GM19455 (cell line): Measurements from ENCODE around the gene TTC16.
A peak's percentile ranks its signal among the peaks of the same experiment; 100 is the strongest.

Source experiments
- ATAC-seq: cut with Tn5 transposase; IDR thresholded peaks from one replicate; pipeline ENCODE4 v1.9.1; 2021; ENCODE audit not compliant: unreplicated experiment

Gene TTC16

GRCh38 chr9:127763918-127764384 lies 48.1 kb downstream of the TTC16 start:
- no peak for ATAC-seq

- ATAC-seq = no peak
Measured at GRCh38 chr9:127765418-127765817, 49.5 kb downstream of the TTC16 start.

DNA sequence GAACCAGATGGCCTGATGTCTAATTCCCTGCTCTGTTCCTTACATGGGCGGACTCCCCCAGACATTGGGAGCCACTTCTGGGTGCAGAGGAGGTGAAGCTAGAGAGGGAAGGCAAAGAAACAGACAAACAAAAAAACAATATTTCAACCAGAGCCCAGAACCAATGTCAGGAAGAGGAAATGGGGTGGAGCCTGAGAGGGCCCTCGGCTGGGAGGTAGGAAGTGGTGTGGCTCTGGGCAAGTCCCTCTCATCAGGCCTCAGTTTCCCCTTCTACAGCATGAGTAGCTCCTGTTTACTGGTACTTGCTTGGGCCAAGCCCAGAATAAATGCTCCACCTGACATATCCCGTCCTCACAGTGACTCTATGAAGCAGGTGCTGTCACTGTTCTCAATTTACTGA lies 51.5 kb downstream of the TTC16 start:
- no peak for ATAC-seq

DNA sequence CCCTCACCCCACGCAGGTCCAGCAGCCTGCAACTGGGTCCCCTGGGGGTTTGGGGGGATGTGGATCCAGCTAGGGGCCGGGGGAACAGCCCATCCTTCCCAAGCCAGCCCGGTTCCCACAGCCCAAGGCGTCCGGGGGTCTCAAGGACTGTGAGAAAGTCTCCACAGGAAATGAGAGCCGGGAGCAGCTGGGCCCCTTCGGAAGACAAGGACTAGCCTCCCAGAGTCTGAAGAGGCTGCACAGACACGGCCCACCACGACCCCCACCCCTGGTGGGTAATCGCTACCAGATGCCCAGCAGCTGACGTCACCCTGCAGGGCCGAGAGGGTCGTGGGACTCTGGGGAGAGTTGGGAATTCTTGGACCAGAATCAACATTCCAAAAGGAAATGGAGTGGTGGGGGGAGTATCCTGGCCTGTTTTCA lies 52.0 kb downstream of the TTC16 start:
- ATAC-seq = no peak

- ATAC-seq = no peak
Measured at GRCh38 chr9:127768698-127769097, 52.8 kb downstream of the TTC16 start.

GRCh38 chr9:127769101-127769500 lies 53.2 kb downstream of the TTC16 start:
- no peak for ATAC-seq

DNA sequence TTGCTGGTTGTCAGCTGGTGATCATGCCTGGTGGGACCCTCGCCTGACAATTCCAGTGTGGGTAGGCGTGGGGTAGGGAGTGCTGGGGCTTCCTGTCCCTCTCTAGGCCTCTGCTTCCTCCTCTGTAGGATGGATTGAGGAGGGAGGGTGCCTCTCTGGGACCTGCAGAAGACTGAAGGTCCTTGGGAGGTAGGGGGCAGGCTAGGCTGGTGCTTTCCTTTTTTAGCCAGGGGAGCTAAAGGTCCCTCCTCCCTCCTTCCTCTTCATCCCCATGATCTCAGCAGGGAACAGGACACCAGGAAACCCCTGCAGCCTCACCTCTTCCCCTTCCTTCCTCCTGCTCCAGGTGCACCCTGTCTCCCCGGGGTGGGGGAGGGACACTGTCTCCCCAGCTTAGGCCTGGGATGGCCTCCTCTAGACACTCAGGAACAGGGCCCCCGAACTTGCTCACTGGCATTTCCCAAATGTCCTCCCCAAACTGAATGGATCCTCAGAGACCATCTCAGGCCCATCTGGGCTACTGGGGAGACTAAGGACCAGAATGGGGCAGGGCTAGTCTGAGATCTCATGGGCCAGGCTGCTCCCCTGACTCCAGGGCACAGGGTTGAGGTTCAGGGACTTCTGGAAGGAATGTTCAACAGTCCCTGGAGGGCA lies 54.2 kb downstream of the TTC16 start:
- ATAC-seq = no peak

- ATAC-seq = no peak
Measured at GRCh38 chr9:127770583-127770904, 54.7 kb downstream of the TTC16 start.

GRCh38 chr9:127770905-127771569 lies 55.2 kb downstream of the TTC16 start:
- ATAC-seq = peak; percentile 83

- no peak for ATAC-seq
Measured at GRCh38 chr9:127771570-127772189, 55.8 kb downstream of the TTC16 start.

GRCh38 chr9:127772603-127773002 lies 56.7 kb downstream of the TTC16 start:
- no peak for ATAC-seq

- ATAC-seq = no peak
Measured at GRCh38 chr9:127773272-127773671, 57.4 kb downstream of the TTC16 start.

- no peak for ATAC-seq
Measured at GRCh38 chr9:127773981-127774380, 58.1 kb downstream of the TTC16 start.

DNA sequence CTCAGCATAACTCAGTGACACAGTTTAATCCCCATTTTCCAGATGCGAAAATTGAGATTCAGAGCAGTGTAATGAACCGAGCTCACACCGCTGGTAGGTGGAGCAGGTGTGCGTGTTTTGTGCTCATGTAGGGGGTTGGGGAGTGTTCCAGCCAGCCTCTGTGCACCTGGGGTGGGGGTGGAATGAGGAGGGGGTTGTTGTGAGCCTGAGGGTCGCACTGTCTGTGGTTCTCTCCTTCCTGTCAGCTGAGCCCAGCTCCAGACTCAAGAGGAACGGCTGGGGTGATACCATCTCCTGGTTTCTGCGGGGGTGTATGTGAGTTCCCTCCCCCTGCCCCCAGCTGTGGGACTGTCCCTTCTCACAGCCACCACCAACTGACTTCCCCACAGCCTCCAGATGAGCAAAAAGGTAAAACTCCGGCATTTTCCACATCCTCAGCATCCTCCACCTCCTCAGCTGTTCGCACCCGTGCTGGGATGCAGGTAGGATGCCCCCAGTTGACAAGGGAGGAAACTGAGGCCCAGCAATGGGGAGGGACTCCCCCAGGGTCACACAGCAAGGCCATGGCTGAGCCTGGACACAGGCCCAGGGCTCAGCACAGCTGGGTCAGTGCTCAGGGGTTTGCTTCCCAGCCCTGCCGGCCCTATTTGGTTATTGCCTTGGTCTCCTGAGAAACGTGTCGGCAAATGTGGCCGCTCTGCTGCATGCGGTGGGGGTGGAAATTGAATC lies 60.5 kb downstream of the TTC16 start:
- ATAC-seq = no peak

- no peak for ATAC-seq
Measured at GRCh38 chr9:127776924-127777289, 61.0 kb downstream of the TTC16 start.

- no peak for ATAC-seq
Measured at GRCh38 chr9:127777368-127777980, 61.6 kb downstream of the TTC16 start.

GRCh38 chr9:127778280-127779135 lies 62.6 kb downstream of the TTC16 start, which contains the start of gene SH2D3C:
SH2D3C (minus strand) TSS chr9:127778666; CDS start chr9:127778627, 39 bp downstream.
- ATAC-seq = peak; percentile 40

DNA sequence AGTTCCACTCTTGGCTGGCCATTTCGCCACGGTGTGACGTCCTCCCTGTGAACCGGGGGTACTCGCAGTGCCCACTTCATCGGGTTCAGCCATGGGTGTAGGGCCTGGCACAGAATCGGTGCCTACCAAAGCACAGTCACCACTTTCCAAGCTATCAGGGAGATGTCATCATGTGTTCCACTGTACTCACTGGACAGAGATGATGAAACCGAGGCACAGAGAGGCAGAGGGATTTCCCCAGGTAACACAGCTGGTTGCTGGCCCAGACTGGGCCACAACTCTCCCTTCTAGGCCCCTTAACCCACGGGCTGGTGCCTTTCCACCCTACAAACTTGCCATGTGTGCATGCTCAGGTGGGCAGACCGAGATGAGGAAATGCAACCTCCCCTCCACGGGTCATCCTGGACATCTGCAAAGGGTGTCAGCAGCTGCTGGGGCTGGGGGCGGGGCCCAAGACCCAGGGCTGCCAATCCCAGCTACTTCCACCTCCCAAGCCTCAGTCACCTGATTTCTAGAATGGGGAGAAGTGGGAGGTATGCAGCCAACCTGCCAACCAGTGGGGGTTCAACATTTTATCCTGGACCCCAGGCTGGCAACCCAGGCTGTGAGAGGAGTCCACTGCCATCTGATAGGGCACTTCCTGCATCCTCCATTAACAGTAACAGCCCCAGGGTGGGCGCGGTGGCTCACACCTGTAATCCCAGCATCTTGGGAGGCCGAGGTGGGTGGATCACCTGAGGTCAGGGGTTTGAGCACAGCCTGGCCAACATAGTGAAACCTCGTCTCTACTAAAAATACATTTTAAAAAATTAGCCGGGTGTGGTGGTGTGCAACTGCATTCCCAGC lies 63.5 kb downstream of the TTC16 start:
- ATAC-seq = peak; percentile 43

DNA sequence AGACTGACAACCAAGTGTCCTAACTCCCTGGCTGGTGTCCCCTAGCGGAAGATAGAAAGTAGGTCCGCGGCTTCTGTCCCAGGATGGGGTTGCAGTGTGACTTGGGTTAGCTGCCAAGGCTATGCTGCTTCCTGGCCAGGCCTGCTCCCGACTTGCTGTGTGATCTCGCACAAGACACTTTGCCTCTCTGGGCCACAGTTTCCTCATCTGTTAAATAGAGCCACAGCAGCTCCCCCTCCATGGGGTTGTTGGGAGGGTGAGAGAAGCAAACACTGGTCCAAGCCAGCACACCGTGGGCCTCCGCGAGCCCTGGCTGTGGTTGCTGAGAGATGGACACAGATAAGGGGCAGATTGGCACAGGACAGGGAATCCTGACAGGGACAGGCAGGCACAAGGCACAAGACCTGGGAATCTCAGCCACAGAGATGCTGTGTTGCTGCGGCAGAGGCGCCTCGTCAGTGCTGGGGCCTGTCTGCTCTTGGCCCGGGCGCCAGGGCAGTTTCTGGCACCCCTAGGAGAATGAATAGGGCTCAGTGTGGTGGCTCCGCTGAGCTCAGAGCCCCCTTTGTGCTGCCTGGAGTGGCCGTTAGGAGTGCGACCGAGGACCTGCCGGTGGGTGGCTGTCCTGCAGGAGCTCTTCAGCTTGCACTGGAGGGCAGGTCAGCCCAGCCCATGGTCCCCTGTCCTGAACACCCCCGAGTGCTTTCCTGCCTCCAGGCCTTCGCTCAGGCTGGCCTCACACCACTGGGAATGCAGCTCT lies 64.4 kb downstream of the TTC16 start:
- ATAC-seq = no peak
